RWPE2 (cell line): Measurements from ENCODE around the gene L3MBTL4.

Experiments used
- ATAC-seq: fragments of 200-7000 bp; cut with Tn5 transposase; 3 replicates; pipeline ENCODE4 v1.9.1; 2021; ENCODE audit warnings: low read depth
- DNase-seq: peaks from one replicate; pipeline ENCODE4 v3.0.0-alpha.2; 2020; ENCODE audit warnings: low spot score
- H3K27ac ChIP-seq: fragments of 450-650 bp; 2 replicates; pipeline ENCODE4 v1.5.1; 2017; ENCODE audit warnings: mild to moderate bottlenecking; ENCODE audit not compliant: poor library complexity, severe bottlenecking
- H3K27me3 ChIP-seq: fragments of 250-450 bp; sonication (Bioruptor Pico); 2 replicates; pipeline ENCODE4 v1.5.1; 2021; ENCODE audit warnings: mild to moderate bottlenecking, moderate library complexity; ENCODE audit not compliant: insufficient read depth, poor library complexity, severe bottlenecking
- H3K36me3 ChIP-seq: fragments of 250-450 bp; sonication (Bioruptor Pico); 2 replicates; pipeline ENCODE4 v1.5.1; 2020; ENCODE audit warnings: low read depth, mild to moderate bottlenecking, moderate library complexity
- H3K4me1 ChIP-seq: fragments of 250-450 bp; sonication (Bioruptor Pico); 2 replicates; pipeline ENCODE4 v1.5.1; 2021; ENCODE audit warnings: mild to moderate bottlenecking, moderate library complexity; ENCODE audit not compliant: insufficient read depth, poor library complexity, severe bottlenecking
- H3K4me3 ChIP-seq: fragments of 250-450 bp; sonication (Bioruptor Pico); 2 replicates; pipeline ENCODE4 v1.5.1; 2021; ENCODE audit warnings: mild to moderate bottlenecking, moderate library complexity; ENCODE audit not compliant: severe bottlenecking
- H3K9me3 ChIP-seq: fragments of 250-450 bp; sonication (Bioruptor Pico); 2 replicates; pipeline ENCODE4 v1.5.1; 2021; ENCODE audit warnings: mild to moderate bottlenecking, moderate library complexity; ENCODE audit not compliant: severe bottlenecking
- TF ChIP-seq, protein P1 (sequence below): fragments of 450-650 bp; IDR thresholded peaks from one replicate; pipeline ENCODE4 v1.5.1; 2017; ENCODE audit warnings: mild to moderate bottlenecking, moderate library complexity; ENCODE audit not compliant: poor library complexity, severe bottlenecking

Gene L3MBTL4

DNA sequence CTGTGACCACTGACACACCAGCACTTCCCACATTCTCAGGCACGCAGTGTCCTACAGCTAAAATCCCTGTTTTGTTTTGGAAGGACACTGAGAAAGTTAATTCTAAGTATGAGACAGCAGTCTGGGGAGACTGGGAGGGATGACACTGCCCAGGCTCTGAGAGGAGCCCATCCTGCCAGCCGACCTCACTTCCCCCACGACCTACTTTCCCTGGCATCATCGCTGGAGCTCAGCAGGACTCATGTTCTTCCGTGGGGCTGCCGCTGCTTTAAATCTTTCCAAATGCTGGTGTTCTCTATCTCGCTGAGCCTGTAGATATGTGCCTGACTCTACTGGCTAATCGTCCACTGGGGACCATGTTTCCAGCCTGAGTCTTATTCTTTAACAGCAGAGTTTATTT is 450.6 kb downstream of the L3MBTL4 start:
- no peaks in the 10 kb centered on the region for H3K36me3 ChIP-seq
- no peaks in the 10 kb centered on the region for H3K27me3 ChIP-seq
- no peaks in the 10 kb centered on the region for H3K4me1 ChIP-seq
- no peak overlapping the region for H3K4me3 ChIP-seq
- no peak for ATAC-seq
- no peak for DNase-seq
- TF ChIP-seq, protein P1, sequence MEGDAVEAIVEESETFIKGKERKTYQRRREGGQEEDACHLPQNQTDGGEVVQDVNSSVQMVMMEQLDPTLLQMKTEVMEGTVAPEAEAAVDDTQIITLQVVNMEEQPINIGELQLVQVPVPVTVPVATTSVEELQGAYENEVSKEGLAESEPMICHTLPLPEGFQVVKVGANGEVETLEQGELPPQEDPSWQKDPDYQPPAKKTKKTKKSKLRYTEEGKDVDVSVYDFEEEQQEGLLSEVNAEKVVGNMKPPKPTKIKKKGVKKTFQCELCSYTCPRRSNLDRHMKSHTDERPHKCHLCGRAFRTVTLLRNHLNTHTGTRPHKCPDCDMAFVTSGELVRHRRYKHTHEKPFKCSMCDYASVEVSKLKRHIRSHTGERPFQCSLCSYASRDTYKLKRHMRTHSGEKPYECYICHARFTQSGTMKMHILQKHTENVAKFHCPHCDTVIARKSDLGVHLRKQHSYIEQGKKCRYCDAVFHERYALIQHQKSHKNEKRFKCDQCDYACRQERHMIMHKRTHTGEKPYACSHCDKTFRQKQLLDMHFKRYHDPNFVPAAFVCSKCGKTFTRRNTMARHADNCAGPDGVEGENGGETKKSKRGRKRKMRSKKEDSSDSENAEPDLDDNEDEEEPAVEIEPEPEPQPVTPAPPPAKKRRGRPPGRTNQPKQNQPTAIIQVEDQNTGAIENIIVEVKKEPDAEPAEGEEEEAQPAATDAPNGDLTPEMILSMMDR: no peak
- no peaks in the 10 kb centered on the region for H3K9me3 ChIP-seq
- no peak overlapping the region for H3K27ac ChIP-seq

DNA sequence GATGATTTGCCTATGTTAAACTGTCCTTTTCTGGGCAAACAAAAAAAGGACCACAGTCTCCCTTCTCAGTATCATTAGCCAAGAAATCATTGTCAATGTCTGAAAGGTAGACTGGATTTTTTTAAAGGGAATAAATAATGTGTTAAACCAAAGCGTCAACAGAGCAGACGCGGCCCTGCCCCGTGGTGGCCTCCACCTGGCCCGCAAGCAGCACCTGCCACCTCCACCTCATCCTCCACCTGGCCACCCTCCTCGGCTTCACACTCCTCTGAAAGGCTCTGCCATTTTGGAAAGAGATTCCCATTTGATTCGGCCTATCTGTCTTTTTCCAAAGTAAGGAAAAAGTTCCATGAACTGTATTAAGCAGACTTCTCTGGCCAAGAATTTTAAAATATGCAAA is 451.4 kb downstream of the L3MBTL4 start:
- no peak for DNase-seq
- H3K27ac ChIP-seq: no peak overlapping the region
- no peaks in the 10 kb centered on the region for H3K27me3 ChIP-seq
- no peaks in the 10 kb centered on the region for H3K9me3 ChIP-seq
- H3K4me1 ChIP-seq: no peaks in the 10 kb centered on the region
- H3K4me3 ChIP-seq: no peak overlapping the region
- TF ChIP-seq, protein P1: no peak
- no peak for ATAC-seq
- H3K36me3 ChIP-seq: no peaks in the 10 kb centered on the region

DNA sequence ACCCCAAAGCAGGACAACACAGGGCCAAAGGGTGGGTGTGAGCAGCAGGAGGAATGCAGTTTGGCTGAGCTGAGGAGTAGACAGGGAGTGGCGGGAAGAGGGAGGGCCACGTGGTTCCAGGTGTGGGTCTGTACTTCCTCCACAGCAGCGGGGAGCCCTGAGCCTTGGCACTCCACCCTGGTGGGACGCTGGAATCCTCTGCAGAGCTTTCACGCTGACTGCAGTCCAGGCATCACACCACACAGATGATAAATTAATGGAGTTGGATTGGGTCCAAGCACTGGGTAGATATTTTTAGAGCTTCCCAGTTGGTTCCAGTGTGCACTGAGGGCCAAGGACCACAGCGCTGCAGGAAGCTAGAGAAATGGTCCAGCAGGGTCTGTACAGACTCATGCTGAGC is 452.3 kb downstream of the L3MBTL4 start:
- no peaks in the 10 kb centered on the region for H3K9me3 ChIP-seq
- TF ChIP-seq, protein P1: no peak
- no peaks in the 10 kb centered on the region for H3K4me1 ChIP-seq
- H3K36me3 ChIP-seq: no peaks in the 10 kb centered on the region
- no peaks in the 10 kb centered on the region for H3K27me3 ChIP-seq
- no peak for DNase-seq
- ATAC-seq: no peak
- no peak overlapping the region for H3K4me3 ChIP-seq
- H3K27ac ChIP-seq: no peak overlapping the region

DNA sequence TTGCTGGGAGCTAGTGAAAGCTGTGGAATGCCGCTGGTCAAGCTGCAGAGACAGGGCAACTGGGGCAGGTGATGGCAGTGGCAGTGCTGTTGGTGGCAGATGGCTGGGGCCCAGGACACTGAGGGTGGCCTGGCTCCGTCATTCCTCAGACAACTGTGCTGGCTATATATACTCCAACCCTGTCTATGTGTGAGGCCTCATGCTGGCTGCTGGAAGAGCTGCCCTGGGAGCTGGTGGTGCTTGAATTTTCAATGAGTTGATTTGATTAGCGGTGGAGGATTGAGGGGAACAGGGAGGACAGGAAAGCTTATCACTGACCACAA is 452.9 kb downstream of the L3MBTL4 start:
- TF ChIP-seq, protein P1: no peak
- Histone ChIP-seq H3K9me3 (no peaks in the 10 kb centered on the region), H3K36me3 (no peaks in the 10 kb centered on the region), H3K4me1 (no peaks in the 10 kb centered on the region), H3K4me3 (no peak overlapping the region), H3K27ac (no peak overlapping the region), H3K27me3 (no peaks in the 10 kb centered on the region)
- ATAC-seq: no peak
- DNase-seq: no peak

DNA sequence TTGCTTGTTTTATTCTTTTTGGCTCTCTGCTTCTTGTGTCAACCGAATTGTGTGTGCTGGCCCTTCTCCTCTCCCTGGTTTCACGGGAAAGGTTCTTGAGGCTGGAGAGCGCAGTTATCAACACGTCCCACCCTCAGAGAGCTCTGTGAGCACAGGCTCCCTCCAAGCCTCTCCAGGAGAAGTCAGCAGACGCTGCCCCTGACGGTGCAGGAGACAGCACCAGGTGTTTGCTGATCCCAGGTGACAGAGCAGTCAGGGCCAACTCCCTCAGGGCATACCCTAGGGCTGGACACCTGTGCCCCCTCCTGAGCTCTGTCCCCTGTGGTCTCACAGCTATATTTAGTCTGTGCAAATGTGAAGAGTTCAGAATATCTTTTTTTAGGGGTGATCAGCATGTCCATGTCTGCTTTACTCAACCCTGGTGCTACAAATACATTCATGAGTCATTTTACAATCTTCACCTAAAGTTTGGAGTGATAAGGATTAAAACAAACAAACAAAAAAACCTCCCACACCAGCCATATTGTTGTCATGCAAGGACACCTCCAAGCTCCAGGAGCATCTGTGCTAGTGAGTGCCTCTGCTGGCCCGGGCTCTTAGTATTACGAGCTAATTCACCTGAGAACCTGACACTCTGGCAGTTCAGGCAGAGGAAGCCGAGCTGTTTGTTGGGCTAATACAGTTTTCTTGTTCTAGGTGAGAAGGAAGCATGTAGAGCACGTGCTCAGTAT is 453.4 kb downstream of the L3MBTL4 start:
- TF ChIP-seq, protein P1: no peak
- Histone ChIP-seq H3K36me3 (no peaks in the 10 kb centered on the region), H3K9me3 (no peaks in the 10 kb centered on the region), H3K27ac (no peak overlapping the region), H3K27me3 (no peaks in the 10 kb centered on the region), H3K4me3 (no peak overlapping the region), H3K4me1 (no peaks in the 10 kb centered on the region)
- ATAC-seq (no peak), DNase-seq (no peak)
